ENCODE results near the gene RHOD.

Gene RHOD

GRCh38 chr11:67062526-67063373 lies 6.1 kb downstream of the RHOD start:
- DNase-seq: no peak

GRCh38 chr11:67066333-67066709 lies 9.7 kb downstream of the RHOD start:
- DNase-seq: no peak

- peak; percentile 64 to 73 for DNase-seq
These were observed 15.0 kb downstream of the RHOD start for GRCh38 chr11:67071420-67072284.

GRCh38 chr11:67072295-67072694 lies 15.6 kb downstream of the RHOD start:
- no peak for DNase-seq

- DNase-seq: no peak
These were observed 17.3 kb downstream of the RHOD start for GRCh38 chr11:67073908-67074307.

GRCh38 chr11:67076202-67076601 lies 19.6 kb downstream of the RHOD start:
- no peak for DNase-seq

- DNase-seq: no peak
These were observed 22.5 kb downstream of the RHOD start for GRCh38 chr11:67079065-67079705.

GRCh38 chr11:67082071-67082791 lies 25.6 kb downstream of the RHOD start:
- DNase-seq: peak in 1 of 2 donors; percentile 6

GRCh38 chr11:67083786-67084366 lies 27.2 kb downstream of the RHOD start:
- no peak for DNase-seq

- DNase-seq: no peak
These were observed 29.0 kb downstream of the RHOD start for GRCh38 chr11:67085617-67086016.

- no peak for DNase-seq
These were observed 34.1 kb downstream of the RHOD start for GRCh38 chr11:67090717-67091116.

- no peak for DNase-seq
These were observed 38.5 kb downstream of the RHOD start for GRCh38 chr11:67095214-67095507.

GRCh38 chr11:67098799-67099429 lies 42.3 kb downstream of the RHOD start:
- DNase-seq: no peak

GRCh38 chr11:67099831-67100324 lies 43.2 kb downstream of the RHOD start:
- no peak for DNase-seq

GRCh38 chr11:67102664-67103063 lies 46.0 kb downstream of the RHOD start:
- DNase-seq: no peak

- DNase-seq: no peak
These were observed 49.3 kb downstream of the RHOD start for GRCh38 chr11:67105964-67106363.

- no peak for DNase-seq
These were observed 54.6 kb downstream of the RHOD start for GRCh38 chr11:67111261-67111660.

GRCh38 chr11:67113231-67113721 lies 56.6 kb downstream of the RHOD start:
- peak; percentile 31 to 33 for DNase-seq

GRCh38 chr11:67114275-67114896 lies 57.7 kb downstream of the RHOD start:
- DNase-seq: no peak

GRCh38 chr11:67116758-67117105 lies 60.1 kb downstream of the RHOD start:
- no peak for DNase-seq

- no peak for DNase-seq
These were observed 60.5 kb downstream of the RHOD start for GRCh38 chr11:67117176-67117575.

All from CD4-positive, alpha-beta T cell treated with Interferon alpha-2 for 1 hour (primary cell).